ENCODE results near the gene TMEM108. TPM values are rescaled to one million over a fixed set of nuclear protein-coding genes. Genes with fewer than 3 reads are reported as not detected.

The TMEM108 gene
- total and polyA plus RNA-seq, 10 of the 15 experiments (the other 5 are each of a cell fraction or from before 2014, with no cell fraction given): 0.02 to 0.58 (median 0.12) TPM; not detected in 5

DNA sequence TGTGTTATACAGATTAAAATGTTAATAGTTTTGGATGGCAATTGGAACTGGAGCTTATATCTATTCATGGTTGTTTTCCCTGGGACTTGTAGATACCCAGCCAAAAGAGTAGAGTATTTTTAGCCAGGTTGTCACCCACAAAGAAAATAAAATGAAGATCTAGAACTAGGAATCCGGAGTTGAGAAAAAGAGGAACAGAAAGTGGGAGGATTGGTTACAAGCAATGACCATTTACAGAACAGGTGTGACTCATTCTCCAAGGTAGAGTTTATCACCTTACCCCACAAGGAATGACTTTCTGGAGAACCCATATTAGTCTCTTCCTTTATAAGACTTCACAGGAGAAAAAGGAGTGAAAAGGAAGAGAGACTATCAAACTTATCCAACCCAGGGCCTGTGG is 99.8 kb downstream of the TMEM108 start (continued):
- peak; percentile 91 for TF ChIP-seq MTA2 (IDR thresholded peaks at IDR 0.05; ENCODE audit: low read depth)
- no peak for TF ChIP-seq RB1 (IDR thresholded peaks at IDR 0.05; ENCODE audit: borderline replicate concordance)
- no peak for TF ChIP-seq EGR1 (IDR thresholded peaks at IDR 0.05; ENCODE audit: borderline replicate concordance in 1 of 2, low read depth in 2 of 2, low read length in 2 of 2)
- no peak for TF ChIP-seq ZNF207 (IDR thresholded peaks at IDR 0.05; ENCODE audit: borderline replicate concordance)
- no peak for TF ChIP-seq EZH2 (IDR thresholded peaks at IDR 0.05; ENCODE audit: borderline replicate concordance, control insufficient read depth, low read depth, low read length)
- TF ChIP-seq, protein P1, sequence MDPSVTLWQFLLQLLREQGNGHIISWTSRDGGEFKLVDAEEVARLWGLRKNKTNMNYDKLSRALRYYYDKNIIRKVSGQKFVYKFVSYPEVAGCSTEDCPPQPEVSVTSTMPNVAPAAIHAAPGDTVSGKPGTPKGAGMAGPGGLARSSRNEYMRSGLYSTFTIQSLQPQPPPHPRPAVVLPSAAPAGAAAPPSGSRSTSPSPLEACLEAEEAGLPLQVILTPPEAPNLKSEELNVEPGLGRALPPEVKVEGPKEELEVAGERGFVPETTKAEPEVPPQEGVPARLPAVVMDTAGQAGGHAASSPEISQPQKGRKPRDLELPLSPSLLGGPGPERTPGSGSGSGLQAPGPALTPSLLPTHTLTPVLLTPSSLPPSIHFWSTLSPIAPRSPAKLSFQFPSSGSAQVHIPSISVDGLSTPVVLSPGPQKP (IDR thresholded peaks at IDR 0.05; ENCODE audit: low read depth, low read length): no peak
- TF ChIP-seq STAT3 (IDR thresholded peaks at IDR 0.05; ENCODE audit: low read depth, low read length): 0 out of 2 replicates have a peak, but pooled peaks have one; percentile 64
- no peak for TF ChIP-seq ZBTB4 (CRISPR knock-in tag; IDR thresholded peaks at IDR 0.05)
- TF ChIP-seq CBFB (IDR thresholded peaks at IDR 0.05; ENCODE audit: low read depth): no peak
- no peak for TF ChIP-seq JUND (IDR thresholded peaks at IDR 0.05; ENCODE audit: low read depth, low read length)
- peak; percentile 79 for TF ChIP-seq BCL11A (IDR thresholded peaks at IDR 0.05; ENCODE audit: low read depth, low read length)
- TF ChIP-seq RELA (IDR thresholded peaks at IDR 0.05; ENCODE audit: borderline replicate concordance, partially characterized antibody): no peak
- TF ChIP-seq TBL1XR1 (IDR thresholded peaks at IDR 0.05; ENCODE audit: low read depth, low read length): no peak
- TF ChIP-seq SRF (IDR thresholded peaks at IDR 0.05; ENCODE audit: low read depth in 2 of 2, low read length in 2 of 2): no peak; a peak in 1 of 4 replicates
- TF ChIP-seq E4F1 (IDR thresholded peaks at IDR 0.05; ENCODE audit: borderline replicate concordance, partially characterized antibody): no peak
- peak; percentile 77; the same call in 1 of the 2 replicates for TF ChIP-seq MEF2A (IDR thresholded peaks at IDR 0.05; ENCODE audit: insufficient read depth, low read depth, low read length)
- no peak for TF ChIP-seq MXI1 (IDR thresholded peaks at IDR 0.05; ENCODE audit: low read depth, low read length)
- peak; percentile 66 for TF ChIP-seq MEF2B (IDR thresholded peaks at IDR 0.05; ENCODE audit: partially characterized antibody, poor library complexity, severe bottlenecking)
- no peak for TF ChIP-seq ZBTB40 (IDR thresholded peaks at IDR 0.05; ENCODE audit: borderline replicate concordance)
- TF ChIP-seq CREB1 (IDR thresholded peaks at IDR 0.05; ENCODE audit: low read depth): no peak

All from GM12878 (cell line).